ENCODE data around the gene MAP7. TPM values are rescaled to one million over a fixed set of nuclear protein-coding genes. Genes with fewer than 3 reads are reported as not detected.

Gene MAP7
- total and polyA plus RNA-seq, 2 of the 13 experiments (the other 11 are each of a cell fraction or from before 2014, with no cell fraction given): 0.04 TPM; not detected in 1

- TF ChIP-seq PRDM4 (CRISPR knock-in tag; IDR thresholded peaks at IDR 0.05; ENCODE audit: borderline replicate concordance) (no peak), JDP2 (CRISPR knock-in tag; IDR thresholded peaks at IDR 0.05; ENCODE audit: borderline replicate concordance) (no peak), DR1 (CRISPR knock-in tag; IDR thresholded peaks at IDR 0.05) (no peak), ZNF709 (CRISPR knock-in tag; IDR thresholded peaks at IDR 0.05) (no peak), E2F2 (CRISPR knock-in tag; IDR thresholded peaks at IDR 0.05; ENCODE audit: borderline replicate concordance) (no peak), TBL1XR1 (IDR thresholded peaks at IDR 0.05; ENCODE audit: borderline replicate concordance, low read length, partially characterized antibody) (no peak), ZNF33B (CRISPR knock-in tag; IDR thresholded peaks at IDR 0.05) (no peak), EP300 (IDR thresholded peaks at IDR 0.05; ENCODE audit: low read depth in 2 of 2, low read length in 2 of 2) (no peak), EP300 (CRISPR knock-in tag; IDR thresholded peaks at IDR 0.05; ENCODE audit: borderline replicate concordance) (no peak)
These were observed 16.0 kb downstream of the MAP7 start (continued) for GRCh38 chr6:136534268-136534667.

- ChIA-PET CTCF (ENCODE audit: low intra/inter-chr PET ratio, low total read pairs) (no interaction called here), POLR2A (no interaction called here)
- no TSS peak for BruUV-seq (replicated peaks)
- H3K4me2 ChIP-seq (ENCODE audit: low read depth, low read length): no peak overlapping the region
- FAIRE-seq (no peak), DNase-seq (ENCODE audit: low spot score) (no peak), ATAC-seq (no peak)
- no peaks in the 10 kb centered on the region for H3K9me3 ChIP-seq (ENCODE audit: low read length)
- no peaks in the 10 kb centered on the region for H3K36me3 ChIP-seq (replicated peaks in 1 of 2; ENCODE audit: control insufficient read depth in 1 of 2, insufficient read depth in 2 of 2, low read length in 2 of 2)
- no peak overlapping the region for H3K4me3 ChIP-seq (replicated peaks in 1 of 3; ENCODE audit: insufficient read depth in 1 of 3, low read depth in 2 of 3, low read length in 3 of 3)
- H3K9ac ChIP-seq (ENCODE audit: insufficient read depth, low read depth, low read length): no peak overlapping the region
- H4K20me1 ChIP-seq (ENCODE audit: insufficient read depth, low read length): no peaks in the 10 kb centered on the region
- H3K27ac ChIP-seq (ENCODE audit: extremely low read length, insufficient read depth, low read length): no peak overlapping the region
- 4% methylated on average over 5 of the region's 5 CpGs for WGBS (ENCODE audit: low lambda C conversion rate)
- H2AFZ ChIP-seq (ENCODE audit: low read length): no peak overlapping the region
- H3K4me1 ChIP-seq (ENCODE audit: insufficient read depth, low read length): no peaks in the 10 kb centered on the region
- intact Hi-C loops (cut with micrococcal nuclease; ENCODE audit: unreplicated experiment) (no loop called here), in situ Hi-C loops (cut with HindIII; ENCODE audit: extremely low pct_ligation_motif_present, low pct_unique_long_range_greater_than_20kb) (no loop called here)
- H3K79me2 ChIP-seq (ENCODE audit: insufficient read depth, low read length): no peaks in the 10 kb centered on the region
- H3K27me3 ChIP-seq (ENCODE audit: control insufficient read depth in 1 of 2, insufficient read depth in 2 of 2, low read length in 2 of 2): peaks cover 0 to 15% of the 10 kb centered on the region in 2 experiments; a peak in 2 of 5 replicates
- no peak for TF ChIP-seq NPAS2 (CRISPR knock-in tag; IDR thresholded peaks at IDR 0.05; ENCODE audit: borderline replicate concordance)
- no peak for TF ChIP-seq ZNF276 (CRISPR knock-in tag; IDR thresholded peaks at IDR 0.05; ENCODE audit: low read depth)
- no peak for TF ChIP-seq ATF3 (CRISPR knock-in tag; IDR thresholded peaks at IDR 0.05)
- no peak for TF ChIP-seq ZNF205 (CRISPR knock-in tag; IDR thresholded peaks at IDR 0.05)
- no peak for TF ChIP-seq KDM1A (CRISPR knock-in tag; IDR thresholded peaks at IDR 0.05)
- TF ChIP-seq SMAD9 (CRISPR knock-in tag; IDR thresholded peaks at IDR 0.05): no peak
These were observed 16.7 kb downstream of the MAP7 start for GRCh38 chr6:136533487-136533886.

Data from HepG2 (cell line).